WI38 (cell line): Measurements from ENCODE around the gene ZNF76.
"Not testable (repeated sequence)": the region's sequence is repeated elsewhere in the genome, so short reads cannot be mapped to it uniquely, and the experiment has no call there.

Experiments
- H3K4me3 ChIP-seq: 2 replicates; pipeline ENCODE4 v1.5.1; 2011; ENCODE audit warnings: low read depth, mild to moderate bottlenecking, control low read depth, low read length
- CTCF ChIP-seq: IDR thresholded peaks from 2 replicates; pipeline ENCODE4 v1.5.1; 2012; ENCODE audit warnings: low read depth, mild to moderate bottlenecking, control low read depth, low read length

ZNF76 gene

DNA sequence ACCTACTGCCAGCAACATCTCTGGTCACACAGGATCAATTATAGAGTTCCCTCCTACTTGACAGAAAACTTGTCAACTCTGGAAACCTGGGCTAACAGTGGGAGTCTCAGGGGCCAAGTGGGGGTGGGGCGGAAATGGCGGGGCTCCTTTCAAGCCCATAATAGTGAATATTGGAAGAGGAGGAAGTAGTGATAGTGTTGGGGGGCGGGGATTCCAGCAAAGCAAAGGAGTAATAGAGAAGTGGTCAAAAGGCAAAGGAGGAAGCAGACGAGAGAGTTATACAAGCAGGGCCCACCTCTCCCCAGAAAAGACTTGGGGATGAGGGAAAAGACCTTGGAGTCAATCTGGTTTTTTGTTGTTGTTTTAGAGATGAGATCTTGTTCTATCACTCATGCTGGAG is 40.1 kb downstream of the ZNF76 start:
- H3K4me3 ChIP-seq = no peak overlapping the region
- no peak for TF ChIP-seq CTCF

DNA sequence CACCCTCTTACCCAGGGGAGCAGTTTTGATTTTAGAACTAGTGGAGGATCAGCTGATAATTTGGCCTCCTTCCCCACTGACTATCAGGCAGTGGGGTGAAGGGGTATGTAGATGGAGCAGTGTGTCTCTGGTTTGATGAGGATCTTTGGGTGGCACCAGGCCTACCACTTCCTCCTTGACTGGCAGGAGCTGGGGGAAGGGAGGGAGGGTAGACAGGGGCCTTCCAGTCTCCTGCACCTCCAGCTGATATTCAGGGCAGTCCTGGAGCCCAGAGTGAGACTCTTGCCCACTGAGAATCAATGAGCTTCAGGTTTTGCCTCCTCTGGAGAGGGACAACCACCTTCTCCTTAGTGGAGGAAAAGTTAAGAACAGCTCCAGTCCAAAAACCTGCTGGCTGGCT is 41.3 kb downstream of the ZNF76 start:
- no peak overlapping the region for H3K4me3 ChIP-seq
- TF ChIP-seq CTCF = no peak

DNA sequence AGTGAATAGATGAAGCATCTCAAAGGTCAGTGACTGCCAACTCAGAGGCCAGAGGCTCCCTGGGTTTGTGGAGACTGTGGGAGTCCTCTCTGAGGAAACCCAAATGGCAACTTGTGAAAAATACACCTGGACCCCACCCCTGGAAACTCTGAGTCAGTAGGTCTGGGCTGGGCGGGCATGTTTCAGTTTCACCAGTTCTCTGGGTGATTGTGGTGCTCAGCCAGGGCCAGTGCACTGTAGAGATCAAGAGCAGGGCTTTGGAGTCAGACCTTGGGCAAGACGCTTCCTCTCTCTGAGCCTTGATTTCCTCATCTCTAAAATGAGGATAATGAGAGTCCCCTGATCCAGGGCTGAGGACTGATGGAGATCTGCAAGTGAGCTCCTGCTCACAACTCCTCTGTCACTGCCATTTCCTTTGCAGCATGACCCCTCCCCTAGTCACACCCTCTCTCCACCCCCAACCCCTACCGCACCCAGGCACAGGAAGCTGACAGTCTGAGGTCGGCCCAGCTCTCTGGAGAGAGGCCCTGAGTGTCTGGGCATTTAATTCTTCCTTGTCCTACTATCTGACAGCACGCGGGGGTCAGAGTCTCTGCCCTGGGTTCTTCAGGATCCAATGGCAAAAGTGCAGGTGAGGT is 43.2 kb downstream of the ZNF76 start:
- H3K4me3 ChIP-seq = no peak overlapping the region
- no peak for TF ChIP-seq CTCF

GRCh38 chr6:35304299-35304698 is 44.8 kb downstream of the ZNF76 start:
- H3K4me3 ChIP-seq = no peak overlapping the region
- no peak for TF ChIP-seq CTCF

- TF ChIP-seq CTCF = no peak
- no peak overlapping the region for H3K4me3 ChIP-seq
These were observed 45.6 kb downstream of the ZNF76 start for GRCh38 chr6:35305117-35305516.

DNA sequence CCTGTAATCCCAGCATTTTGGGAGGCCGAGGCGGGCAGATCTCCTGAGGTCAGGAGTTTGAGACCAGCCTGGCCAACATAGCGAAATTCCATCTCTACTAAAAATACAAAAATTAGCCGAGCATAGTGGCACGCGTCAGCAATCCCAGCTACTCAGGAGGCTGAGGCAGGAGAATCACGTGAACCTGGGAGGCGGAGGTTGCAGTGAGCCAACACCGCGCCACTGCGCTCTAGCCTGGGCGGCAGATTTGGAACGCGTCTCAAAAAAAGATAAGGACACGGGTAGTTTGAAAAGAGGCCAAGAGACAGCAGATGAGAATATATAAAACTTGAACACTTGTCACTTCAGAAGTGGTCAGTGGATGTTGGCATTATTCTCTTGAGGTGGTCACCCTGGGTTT is 47.6 kb downstream of the ZNF76 start:
- H3K4me3 ChIP-seq = not testable (repeated sequence)

DNA sequence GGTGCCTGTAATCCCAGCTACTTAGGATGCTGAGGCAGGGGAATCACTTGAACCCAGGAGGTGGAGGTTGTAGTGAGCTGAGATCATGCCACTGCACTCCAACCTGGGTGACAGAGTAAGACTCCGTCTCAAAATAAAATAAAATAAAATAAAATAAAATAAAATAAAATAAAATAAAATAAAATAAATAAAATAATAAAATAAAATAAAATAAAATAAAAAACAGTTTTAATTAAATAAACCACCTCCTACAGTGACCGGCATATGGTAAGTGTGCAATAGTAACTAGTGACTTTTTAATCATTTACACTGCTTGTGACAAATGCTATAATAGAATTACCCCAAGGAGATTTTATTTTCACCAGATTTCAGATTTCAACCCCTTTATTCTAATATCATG is 49.0 kb downstream of the ZNF76 start:
- H3K4me3 ChIP-seq = not testable (repeated sequence)

GRCh38 chr6:35309611-35310264 is 50.2 kb downstream of the ZNF76 start:
- H3K4me3 ChIP-seq = no peak overlapping the region
- no peak for TF ChIP-seq CTCF
